ENCODE measurements around the gene CYP3A7.

DNA sequence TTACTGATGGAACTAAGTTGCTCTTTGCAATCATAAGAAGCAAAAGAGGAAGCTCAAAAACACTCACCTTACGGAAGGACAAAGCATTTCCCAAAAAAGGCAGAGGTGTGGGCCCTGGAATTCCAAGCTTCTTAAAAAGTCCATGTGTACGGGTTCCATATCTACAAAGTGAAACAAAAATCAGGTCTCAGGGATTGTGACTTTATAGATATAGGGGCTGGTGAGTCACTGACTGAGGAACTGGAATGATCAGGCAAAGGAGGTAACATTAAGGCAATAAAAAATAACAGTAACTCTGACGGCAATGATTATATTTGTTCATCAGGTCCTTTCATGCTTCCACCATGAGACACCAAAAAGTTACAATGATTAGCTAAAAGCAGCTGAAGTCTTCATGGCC is 4.0 kb downstream of the CYP3A7 start:
- TF ChIP-seq, protein P1, sequence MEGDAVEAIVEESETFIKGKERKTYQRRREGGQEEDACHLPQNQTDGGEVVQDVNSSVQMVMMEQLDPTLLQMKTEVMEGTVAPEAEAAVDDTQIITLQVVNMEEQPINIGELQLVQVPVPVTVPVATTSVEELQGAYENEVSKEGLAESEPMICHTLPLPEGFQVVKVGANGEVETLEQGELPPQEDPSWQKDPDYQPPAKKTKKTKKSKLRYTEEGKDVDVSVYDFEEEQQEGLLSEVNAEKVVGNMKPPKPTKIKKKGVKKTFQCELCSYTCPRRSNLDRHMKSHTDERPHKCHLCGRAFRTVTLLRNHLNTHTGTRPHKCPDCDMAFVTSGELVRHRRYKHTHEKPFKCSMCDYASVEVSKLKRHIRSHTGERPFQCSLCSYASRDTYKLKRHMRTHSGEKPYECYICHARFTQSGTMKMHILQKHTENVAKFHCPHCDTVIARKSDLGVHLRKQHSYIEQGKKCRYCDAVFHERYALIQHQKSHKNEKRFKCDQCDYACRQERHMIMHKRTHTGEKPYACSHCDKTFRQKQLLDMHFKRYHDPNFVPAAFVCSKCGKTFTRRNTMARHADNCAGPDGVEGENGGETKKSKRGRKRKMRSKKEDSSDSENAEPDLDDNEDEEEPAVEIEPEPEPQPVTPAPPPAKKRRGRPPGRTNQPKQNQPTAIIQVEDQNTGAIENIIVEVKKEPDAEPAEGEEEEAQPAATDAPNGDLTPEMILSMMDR (IDR thresholded peaks at IDR 0.05) = no peak
- TF ChIP-seq POLR2A (IDR thresholded peaks at IDR 0.05) = no peak
